HG03095 (cell line): ENCODE data around the gene RMND5A.
A peak's percentile ranks its signal among the peaks of the same experiment; 100 is the strongest.
"Not testable (repeated sequence)": the region's sequence is repeated elsewhere in the genome, so short reads cannot be mapped to it uniquely, and the experiment has no call there.

Source experiments
- ATAC-seq: cut with Tn5 transposase; IDR thresholded peaks from one replicate; pipeline ENCODE4 v1.9.1; 2021; ENCODE audit warnings: moderate library complexity; ENCODE audit not compliant: unreplicated experiment

Gene RMND5A

DNA sequence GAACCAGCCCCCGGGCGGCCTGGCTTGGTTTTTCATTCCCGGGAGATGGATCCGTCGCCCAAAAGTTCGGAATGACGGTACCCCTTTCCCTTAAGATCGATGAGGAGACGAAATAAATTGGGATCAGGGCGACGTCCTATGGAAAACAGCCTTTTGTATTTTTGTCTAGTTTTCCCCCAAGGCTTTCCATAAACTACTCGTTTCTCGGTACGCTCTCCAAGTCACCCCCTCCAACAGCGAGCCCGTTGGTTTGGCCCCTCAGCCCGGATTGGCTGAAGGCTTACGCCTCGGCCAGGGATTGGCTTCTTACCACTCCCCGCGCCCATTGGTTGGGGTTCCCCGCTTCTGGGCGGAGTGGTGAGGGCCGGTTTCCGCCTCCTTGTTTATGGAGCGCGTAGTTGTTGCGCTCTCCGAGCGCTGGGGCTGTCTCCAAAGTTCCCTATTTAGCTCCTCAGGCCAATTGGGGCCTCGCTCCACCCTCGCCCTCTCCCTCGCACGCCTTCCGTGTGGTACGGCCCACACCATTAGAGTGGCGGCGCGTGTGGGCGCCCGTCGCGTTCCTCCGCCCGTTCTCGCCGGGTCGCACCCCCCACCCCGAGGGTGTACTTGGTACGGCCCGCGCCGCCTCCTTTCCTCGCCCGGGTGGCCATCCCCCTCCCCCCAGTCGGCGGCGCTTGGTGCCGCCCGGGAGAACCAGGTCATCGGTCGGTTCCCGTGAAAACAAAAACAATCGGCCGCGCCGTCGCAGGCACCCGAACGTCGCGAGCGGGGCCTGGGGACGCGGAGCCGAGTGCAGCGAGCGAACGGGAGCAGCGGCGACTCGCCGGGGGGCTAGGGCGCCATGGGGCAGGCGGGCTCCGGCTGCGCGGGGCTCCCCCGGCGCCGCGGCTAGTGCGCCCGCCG is at the start of gene RMND5A:
RMND5A (plus strand) TSS at position 655 of the 903 bp plus-strand sequence. CDS start 377 bp downstream, outside the sequence.
- ATAC-seq, result peak; percentile 89

GRCh38 chr2:86671337-86671981 is 48.6 kb upstream of the RMND5A start:
- no peak for ATAC-seq

GRCh38 chr2:86672027-86672545 is 48.0 kb upstream of the RMND5A start:
- ATAC-seq, result no peak

GRCh38 chr2:86673011-86673410 is 47.1 kb upstream of the RMND5A start:
- no peak for ATAC-seq

DNA sequence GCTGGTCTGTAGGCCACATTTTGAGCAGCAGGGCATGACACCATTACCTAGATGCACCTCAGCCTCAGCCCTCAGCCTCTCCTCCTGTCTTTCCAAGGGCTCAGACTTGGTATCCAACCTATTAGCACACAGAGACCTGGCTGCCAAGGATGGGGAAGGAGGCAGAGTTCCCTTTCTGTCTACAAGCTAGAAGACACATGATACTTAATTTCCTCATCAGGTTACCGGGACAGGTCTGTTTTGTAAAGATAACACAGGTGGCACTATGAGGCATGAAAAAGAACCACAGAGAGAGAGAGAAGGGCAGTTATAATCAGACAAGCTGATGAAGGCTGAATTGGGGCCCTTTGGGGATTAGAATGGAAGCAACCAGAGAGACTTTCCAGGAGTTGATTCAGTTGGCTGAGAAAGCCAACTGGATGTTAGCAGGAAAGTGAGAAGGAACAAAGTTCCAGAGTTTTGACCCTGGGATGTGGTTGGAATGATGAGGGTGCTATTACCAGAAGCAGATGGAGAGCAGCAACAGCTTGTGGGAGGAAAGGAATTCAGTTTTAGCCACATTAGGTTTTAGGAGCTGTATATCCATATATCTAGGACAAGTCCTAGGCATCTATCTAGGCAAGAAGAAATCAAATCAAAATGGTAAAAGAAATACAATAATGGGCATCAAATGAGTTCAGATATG is 46.0 kb upstream of the RMND5A start:
- no peak for ATAC-seq

GRCh38 chr2:86675104-86675503 is 45.0 kb upstream of the RMND5A start:
- no peak for ATAC-seq

GRCh38 chr2:86675511-86676015 is 44.5 kb upstream of the RMND5A start:
- no peak for ATAC-seq

GRCh38 chr2:86677816-86678215 is 42.3 kb upstream of the RMND5A start:
- no peak for ATAC-seq

- ATAC-seq, result no peak
Measured at GRCh38 chr2:86679036-86679435, 41.1 kb upstream of the RMND5A start.

- ATAC-seq, result no peak
Measured at GRCh38 chr2:86685351-86685750, 34.7 kb upstream of the RMND5A start.

- no peak for ATAC-seq
Measured at GRCh38 chr2:86686460-86686859, 33.6 kb upstream of the RMND5A start.

DNA sequence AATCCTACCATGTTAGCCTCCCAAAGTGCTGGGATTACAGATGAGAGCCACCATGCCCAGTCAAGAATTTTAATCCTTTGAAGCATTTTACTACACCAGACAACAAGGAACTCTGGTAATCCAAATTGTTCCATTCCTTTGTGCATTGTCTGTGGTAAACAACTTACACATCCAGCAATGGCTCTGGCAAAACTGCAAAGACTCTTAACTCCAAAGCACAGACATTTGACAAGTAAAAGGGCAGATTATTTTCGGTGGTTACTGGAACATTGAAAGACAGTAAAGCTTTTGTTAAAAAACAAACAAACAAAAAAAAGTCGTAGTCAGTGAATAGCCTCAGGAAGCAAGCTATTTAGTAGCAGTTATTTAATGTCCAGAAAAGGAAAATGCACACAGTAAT is 33.2 kb upstream of the RMND5A start:
- ATAC-seq, result no peak

DNA sequence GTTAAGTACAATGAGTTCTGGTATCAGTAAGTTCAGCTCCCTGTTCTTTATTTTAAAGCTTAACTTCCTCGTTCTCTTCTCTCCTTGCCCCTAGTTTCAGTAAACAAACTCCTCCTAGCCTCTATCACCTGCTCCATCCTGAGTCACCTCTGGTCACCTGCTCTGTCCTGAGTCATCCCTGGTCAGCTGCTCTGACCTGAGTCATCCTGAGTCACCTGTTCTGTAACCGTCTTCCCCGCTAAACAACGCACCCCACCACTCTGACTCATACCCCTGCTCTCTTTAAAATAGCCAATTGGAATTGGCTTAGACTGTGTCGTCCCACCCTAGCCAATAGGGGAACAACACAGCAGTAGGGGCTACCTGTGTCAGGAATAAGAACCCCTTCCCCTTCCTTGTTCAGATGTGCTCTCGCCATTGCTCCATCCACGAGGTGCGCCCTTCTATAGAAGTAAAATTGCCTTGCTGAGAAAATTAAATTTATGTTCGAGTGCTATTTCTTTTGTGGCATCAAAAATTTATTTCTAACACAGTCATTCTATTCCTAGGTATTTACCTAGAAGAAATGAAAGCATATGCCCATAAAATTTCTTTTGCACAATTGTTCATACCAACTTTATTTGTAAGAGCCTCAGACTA is 24.9 kb upstream of the RMND5A start:
- no peak for ATAC-seq

GRCh38 chr2:86697551-86698104 is 22.5 kb upstream of the RMND5A start:
- ATAC-seq, result no peak

GRCh38 chr2:86700690-86701089 is 19.4 kb upstream of the RMND5A start:
- no peak for ATAC-seq

DNA sequence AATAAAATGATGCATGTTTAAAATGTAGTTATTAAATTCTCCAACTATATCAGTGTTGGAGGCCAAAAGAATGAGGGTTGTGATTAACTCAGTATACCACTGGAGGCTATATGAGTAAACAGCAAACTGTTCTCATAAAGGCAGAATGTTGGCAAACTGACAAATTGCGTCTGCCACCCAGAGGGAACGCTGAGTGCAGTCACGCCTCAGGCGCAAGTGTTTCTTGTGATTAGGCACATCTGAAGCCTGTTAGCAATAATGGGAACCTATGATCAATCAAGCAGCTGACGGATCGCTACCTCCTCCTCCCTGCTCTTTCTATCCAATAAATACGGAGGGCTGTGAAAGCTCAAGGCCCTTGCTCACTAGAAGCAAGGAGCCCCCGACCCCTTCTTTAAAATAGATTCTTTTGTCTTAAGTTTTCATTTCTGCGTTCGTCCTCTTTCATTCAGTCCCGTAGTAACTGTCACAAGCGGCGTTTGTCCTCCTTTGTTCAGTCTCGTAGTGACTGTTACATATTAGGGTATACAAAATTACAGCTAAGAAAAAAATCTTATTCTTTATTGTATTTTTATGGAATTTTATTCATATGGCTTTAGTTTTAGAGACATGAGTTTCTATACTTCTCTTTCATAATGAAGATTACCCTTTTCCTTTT is 16.3 kb upstream of the RMND5A start:
- no peak for ATAC-seq

GRCh38 chr2:86704459-86704971 is 15.6 kb upstream of the RMND5A start:
- ATAC-seq, result no peak

GRCh38 chr2:86706220-86706619 is 13.9 kb upstream of the RMND5A start:
- no peak for ATAC-seq

- no peak for ATAC-seq
Measured at GRCh38 chr2:86706935-86707334, 13.2 kb upstream of the RMND5A start.

DNA sequence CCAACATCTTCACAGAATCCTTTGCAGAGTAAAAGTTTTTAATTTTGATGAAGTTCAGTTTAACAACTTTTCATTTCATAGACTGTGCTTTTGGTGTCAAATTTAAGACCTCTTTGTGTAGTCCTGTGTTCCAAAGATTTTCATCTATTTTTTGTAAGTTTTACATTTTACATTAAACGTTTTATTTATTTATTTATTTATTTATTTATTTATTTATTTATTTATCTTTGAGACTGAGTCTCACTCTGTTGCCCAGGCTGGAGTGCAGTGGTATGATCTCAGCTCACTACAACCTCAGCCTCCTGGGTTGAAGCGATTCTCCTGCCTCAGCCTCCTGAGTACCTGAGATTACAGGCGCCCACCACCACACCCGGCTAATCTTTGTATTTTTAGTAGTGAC is 12.0 kb upstream of the RMND5A start:
- ATAC-seq, result not testable (repeated sequence)
